ENCODE measurements around the gene SHKBP1. TPM values are rescaled to one million over a fixed set of nuclear protein-coding genes. Genes with fewer than 3 reads are reported as not detected.

Gene SHKBP1
- total RNA-seq, 1 experiment from 2014 or later, result 85.5 TPM

DNA sequence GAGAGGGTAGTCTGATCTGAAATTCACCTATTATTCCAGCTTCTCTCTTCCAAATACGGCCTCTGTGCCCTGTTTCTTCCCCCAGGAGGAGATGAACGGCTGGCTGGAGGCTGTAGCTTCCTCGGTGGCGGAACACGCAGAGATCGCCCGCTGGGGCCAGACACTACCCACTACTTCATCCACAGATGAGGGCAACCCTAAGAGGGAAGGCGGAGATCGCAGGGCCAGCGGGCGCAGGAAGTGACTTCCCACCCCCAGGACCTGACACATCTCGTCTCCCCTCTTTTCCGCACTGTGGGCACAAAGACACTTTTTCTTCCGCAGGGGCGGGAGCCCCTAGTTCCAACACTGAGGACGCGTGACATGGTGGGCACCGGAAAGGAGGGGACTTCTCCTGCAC, 1.3 kb upstream of the SHKBP1 start:
- no TSS peak for BruUV-seq (replicated peaks)
- H3K27ac ChIP-seq (ENCODE audit: low read depth, low read length, poor library complexity, severe bottlenecking), result no peak overlapping the region
- ChIA-PET POLR2A (ENCODE audit: low non-redundant PET) (no interaction called here), CTCF (no interaction called here)
- H3K27me3 ChIP-seq (replicated peaks; ENCODE audit: insufficient read depth, low read depth, low read length, poor library complexity), result no peaks in the 10 kb centered on the region
- no peak overlapping the region for H3K4me3 ChIP-seq (ENCODE audit: low read depth, low read length, poor library complexity, severe bottlenecking)
- intact Hi-C loops (cut with micrococcal nuclease; ENCODE audit: unreplicated experiment), result no loop called here
- H3K36me3 ChIP-seq (ENCODE audit: insufficient read depth, low read length, poor library complexity, severe bottlenecking), result peaks cover 8% of the 10 kb centered on the region
- TF ChIP-seq EZH2 (IDR thresholded peaks at IDR 0.05; ENCODE audit: borderline replicate concordance, low read depth, low read length, poor library complexity, severe bottlenecking), result no peak
- TF ChIP-seq, protein P1, sequence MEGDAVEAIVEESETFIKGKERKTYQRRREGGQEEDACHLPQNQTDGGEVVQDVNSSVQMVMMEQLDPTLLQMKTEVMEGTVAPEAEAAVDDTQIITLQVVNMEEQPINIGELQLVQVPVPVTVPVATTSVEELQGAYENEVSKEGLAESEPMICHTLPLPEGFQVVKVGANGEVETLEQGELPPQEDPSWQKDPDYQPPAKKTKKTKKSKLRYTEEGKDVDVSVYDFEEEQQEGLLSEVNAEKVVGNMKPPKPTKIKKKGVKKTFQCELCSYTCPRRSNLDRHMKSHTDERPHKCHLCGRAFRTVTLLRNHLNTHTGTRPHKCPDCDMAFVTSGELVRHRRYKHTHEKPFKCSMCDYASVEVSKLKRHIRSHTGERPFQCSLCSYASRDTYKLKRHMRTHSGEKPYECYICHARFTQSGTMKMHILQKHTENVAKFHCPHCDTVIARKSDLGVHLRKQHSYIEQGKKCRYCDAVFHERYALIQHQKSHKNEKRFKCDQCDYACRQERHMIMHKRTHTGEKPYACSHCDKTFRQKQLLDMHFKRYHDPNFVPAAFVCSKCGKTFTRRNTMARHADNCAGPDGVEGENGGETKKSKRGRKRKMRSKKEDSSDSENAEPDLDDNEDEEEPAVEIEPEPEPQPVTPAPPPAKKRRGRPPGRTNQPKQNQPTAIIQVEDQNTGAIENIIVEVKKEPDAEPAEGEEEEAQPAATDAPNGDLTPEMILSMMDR (conservative IDR thresholded peaks at IDR 0.05; ENCODE audit: low read depth, low read length), result no peak
- peaks cover 4% of the 10 kb centered on the region for H3K4me1 ChIP-seq (ENCODE audit: insufficient read depth, low read length, poor library complexity, severe bottlenecking)
- no peaks in the 10 kb centered on the region for H3K9me3 ChIP-seq (ENCODE audit: low read depth, low read length, poor library complexity, severe bottlenecking)
- no peak for DNase-seq (ENCODE audit: low spot score)

DNA sequence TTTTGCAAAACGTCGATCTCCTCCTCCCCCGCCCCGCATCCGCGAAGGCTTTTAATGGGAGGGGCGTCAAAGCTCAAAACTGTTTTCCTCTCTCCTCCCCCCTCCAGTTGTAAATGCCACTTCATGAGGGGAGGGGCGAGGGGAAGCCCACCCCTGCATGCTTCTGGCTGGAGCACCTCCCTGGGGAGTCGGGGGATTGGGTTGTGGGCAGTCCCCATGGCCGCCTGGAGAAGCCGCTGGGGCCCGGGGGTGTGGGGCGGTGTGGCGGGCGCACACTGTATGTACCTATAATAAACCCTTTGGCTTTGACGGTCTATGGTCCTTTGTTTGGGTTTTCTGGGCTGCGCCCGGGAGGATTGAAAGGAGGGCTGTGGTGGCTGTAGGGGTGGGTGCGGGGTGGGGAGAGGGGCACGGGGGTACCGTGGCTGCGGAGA, 505 bp upstream of the SHKBP1 start:
- POLR2A ChIA-PET (ENCODE audit: low non-redundant PET), result no interaction called here
- Histone ChIP-seq H3K27me3 (replicated peaks; ENCODE audit: insufficient read depth, low read depth, low read length, poor library complexity) (no peaks in the 10 kb centered on the region), H3K27ac (ENCODE audit: low read depth, low read length, poor library complexity, severe bottlenecking) (peak overlapping the region; percentile 12), H3K4me1 (ENCODE audit: insufficient read depth, low read length, poor library complexity, severe bottlenecking) (peaks cover 4% of the 10 kb centered on the region), H3K4me3 (ENCODE audit: low read depth, low read length, poor library complexity, severe bottlenecking) (peak overlapping the region; percentile 71), H3K9me3 (ENCODE audit: low read depth, low read length, poor library complexity, severe bottlenecking) (no peaks in the 10 kb centered on the region), H3K36me3 (ENCODE audit: insufficient read depth, low read length, poor library complexity, severe bottlenecking) (peaks cover 16% of the 10 kb centered on the region)
- no peak for TF ChIP-seq EZH2 (IDR thresholded peaks at IDR 0.05; ENCODE audit: borderline replicate concordance, low read depth, low read length, poor library complexity, severe bottlenecking)
- TF ChIP-seq, protein P1 (conservative IDR thresholded peaks at IDR 0.05; ENCODE audit: low read depth, low read length), result no peak
- intact Hi-C loops (cut with micrococcal nuclease; ENCODE audit: unreplicated experiment), result no loop called here
- no TSS peak for BruUV-seq (replicated peaks)
- no peak for DNase-seq (ENCODE audit: low spot score)
- CTCF ChIA-PET, result interaction anchor here (0.6 kb wide), 1 partner anchor 59 kb away, joined by 3 read pairs; no protein-coding TSS in a partner anchor

DNA sequence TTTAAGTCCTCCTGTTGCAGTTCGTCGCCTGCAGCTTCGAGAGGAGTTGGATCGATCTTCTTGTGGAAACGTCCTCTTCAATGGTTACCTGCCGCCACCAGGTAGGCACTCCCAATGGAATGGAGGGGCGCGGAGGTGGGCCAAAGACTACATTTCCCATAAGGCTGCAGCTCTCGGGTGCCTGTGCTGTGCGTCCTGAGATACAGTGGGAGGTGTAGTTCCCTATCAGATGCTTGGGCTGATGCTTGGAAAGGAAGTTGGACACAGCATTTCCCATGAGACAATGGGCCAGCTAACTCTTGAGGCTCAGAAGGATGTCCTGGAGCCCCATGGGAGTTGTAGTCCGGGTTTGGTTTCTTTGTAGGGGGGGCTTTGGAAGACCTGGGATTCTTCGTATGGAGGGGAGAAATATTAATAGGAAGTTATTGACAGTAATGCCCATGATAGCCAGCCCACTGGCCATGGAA, 1.8 kb downstream of the SHKBP1 start:
- peak; percentile 73 for DNase-seq (ENCODE audit: low spot score)
- H3K4me3 ChIP-seq (ENCODE audit: low read depth, low read length, poor library complexity, severe bottlenecking), result no peak overlapping the region
- no peak overlapping the region for H3K27ac ChIP-seq (ENCODE audit: low read depth, low read length, poor library complexity, severe bottlenecking)
- BruUV-seq (replicated peaks), result no TSS peak
- intact Hi-C loops (cut with micrococcal nuclease; ENCODE audit: unreplicated experiment), result no loop called here
- CTCF ChIA-PET, result interaction anchor here (0.5 kb wide), 1 partner anchor 229 kb away, joined by 3 read pairs; no protein-coding TSS in a partner anchor
- H3K4me1 ChIP-seq (ENCODE audit: insufficient read depth, low read length, poor library complexity, severe bottlenecking), result peaks cover 4% of the 10 kb centered on the region
- TF ChIP-seq EZH2 (IDR thresholded peaks at IDR 0.05; ENCODE audit: borderline replicate concordance, low read depth, low read length, poor library complexity, severe bottlenecking), result no peak
- TF ChIP-seq, protein P1 (conservative IDR thresholded peaks at IDR 0.05; ENCODE audit: low read depth, low read length), result no peak
- H3K9me3 ChIP-seq (ENCODE audit: low read depth, low read length, poor library complexity, severe bottlenecking), result no peaks in the 10 kb centered on the region
- H3K27me3 ChIP-seq (replicated peaks; ENCODE audit: insufficient read depth, low read depth, low read length, poor library complexity), result no peaks in the 10 kb centered on the region
- peaks cover 23% of the 10 kb centered on the region for H3K36me3 ChIP-seq (ENCODE audit: insufficient read depth, low read length, poor library complexity, severe bottlenecking)
- POLR2A ChIA-PET (ENCODE audit: low non-redundant PET), result no interaction called here
